ENCODE data around the gene EME1.

DNA sequence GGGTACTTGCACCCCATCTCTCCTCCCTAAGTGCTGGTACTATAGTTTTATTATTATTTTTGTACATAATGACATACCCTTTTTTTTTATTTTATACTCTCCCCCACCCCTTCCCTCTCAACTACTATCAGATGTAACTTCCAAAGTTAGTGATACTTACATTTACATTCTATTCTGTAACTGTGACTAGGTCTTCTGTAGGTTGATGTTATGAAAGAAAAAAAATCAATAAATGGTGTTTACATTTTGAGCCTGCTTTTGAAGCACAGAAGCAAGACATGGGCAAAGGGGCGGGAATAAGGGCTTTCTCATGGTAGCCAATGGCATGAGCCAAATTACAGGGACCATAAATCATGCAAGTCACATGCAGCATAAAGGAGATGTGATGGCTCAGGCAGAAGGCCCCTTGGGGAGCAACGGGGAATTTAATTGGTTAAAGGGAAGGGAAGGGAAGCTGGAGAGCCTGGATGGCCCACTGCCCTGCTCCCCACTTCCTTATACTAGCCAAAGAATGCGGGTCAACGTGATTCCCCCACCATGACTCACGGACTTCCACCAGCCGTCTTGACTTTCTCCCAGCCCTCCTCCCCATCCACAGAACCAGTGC, 50.6 kb downstream of the EME1 start:
- TF ChIP-seq YY1 (IDR thresholded peaks at IDR 0.05; ENCODE audit: insufficient read depth, insufficient read length) (no peak), ZNF274 (IDR thresholded peaks at IDR 0.05; ENCODE audit: low read depth, low read length) (no peak), SUZ12 (IDR thresholded peaks at IDR 0.05; ENCODE audit: extremely low read depth, insufficient read depth, insufficient read length) (no peak)
